ENCODE results near the gene PRKAB2. TPM values are rescaled to one million over a fixed set of nuclear protein-coding genes. Genes with fewer than 3 reads are reported as not detected.
A peak's percentile ranks its signal among the peaks of the same experiment; 100 is the strongest.

Gene PRKAB2
- total and polyA plus RNA-seq, 2 of the 13 experiments (the other 11 are each of a cell fraction or from before 2014, with no cell fraction given) = 44.0 to 118 TPM

DNA sequence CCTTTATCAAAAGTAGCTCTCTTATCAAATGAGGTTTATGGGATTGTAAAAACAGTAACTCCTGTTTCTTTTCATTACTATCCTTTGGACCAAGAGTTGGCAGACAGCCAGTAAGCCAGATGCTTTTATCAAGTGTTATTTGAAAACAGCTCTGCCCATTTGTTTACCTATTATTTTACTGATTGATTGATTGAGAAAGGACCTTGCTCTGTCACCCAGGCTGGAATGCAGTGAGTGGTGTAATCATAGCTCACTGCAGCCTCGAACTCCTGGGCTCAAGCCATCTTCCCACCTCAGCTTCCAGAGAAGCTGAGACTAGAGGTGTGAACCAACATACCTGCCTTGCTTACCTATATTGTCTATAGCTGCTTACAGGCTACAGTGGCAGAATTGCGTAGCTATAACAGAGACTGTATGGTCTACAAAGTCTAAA, 3.6 kb downstream of the PRKAB2 start (continued):
- TF ChIP-seq, protein P1, sequence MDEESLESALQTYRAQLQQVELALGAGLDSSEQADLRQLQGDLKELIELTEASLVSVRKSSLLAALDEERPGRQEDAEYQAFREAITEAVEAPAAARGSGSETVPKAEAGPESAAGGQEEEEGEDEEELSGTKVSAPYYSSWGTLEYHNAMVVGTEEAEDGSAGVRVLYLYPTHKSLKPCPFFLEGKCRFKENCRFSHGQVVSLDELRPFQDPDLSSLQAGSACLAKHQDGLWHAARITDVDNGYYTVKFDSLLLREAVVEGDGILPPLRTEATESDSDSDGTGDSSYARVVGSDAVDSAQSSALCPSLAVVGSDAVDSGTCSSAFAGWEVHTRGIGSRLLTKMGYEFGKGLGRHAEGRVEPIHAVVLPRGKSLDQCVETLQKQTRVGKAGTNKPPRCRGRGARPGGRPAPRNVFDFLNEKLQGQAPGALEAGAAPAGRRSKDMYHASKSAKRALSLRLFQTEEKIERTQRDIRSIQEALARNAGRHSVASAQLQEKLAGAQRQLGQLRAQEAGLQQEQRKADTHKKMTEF (CRISPR knock-in tag; IDR thresholded peaks at IDR 0.05) = peak; percentile 69
- TF ChIP-seq HOXD1 (CRISPR knock-in tag; IDR thresholded peaks at IDR 0.05) = peak; percentile 97
- no peak for TF ChIP-seq TOE1 (CRISPR knock-in tag; IDR thresholded peaks at IDR 0.05)
- TF ChIP-seq ZNF629 (CRISPR knock-in tag; conservative IDR thresholded peaks at IDR 0.05) = no peak; the same call in 1 of the 2 replicates
- TF ChIP-seq ZSCAN9 (CRISPR knock-in tag; IDR thresholded peaks at IDR 0.05; ENCODE audit: borderline replicate concordance) = peak; percentile 55; the same call in 1 of the 2 replicates
- 0 out of 2 replicates have a peak, but pooled peaks have one; percentile 22 for TF ChIP-seq GATAD1 (CRISPR knock-in tag; IDR thresholded peaks at IDR 0.05)
- TF ChIP-seq, protein P2, sequence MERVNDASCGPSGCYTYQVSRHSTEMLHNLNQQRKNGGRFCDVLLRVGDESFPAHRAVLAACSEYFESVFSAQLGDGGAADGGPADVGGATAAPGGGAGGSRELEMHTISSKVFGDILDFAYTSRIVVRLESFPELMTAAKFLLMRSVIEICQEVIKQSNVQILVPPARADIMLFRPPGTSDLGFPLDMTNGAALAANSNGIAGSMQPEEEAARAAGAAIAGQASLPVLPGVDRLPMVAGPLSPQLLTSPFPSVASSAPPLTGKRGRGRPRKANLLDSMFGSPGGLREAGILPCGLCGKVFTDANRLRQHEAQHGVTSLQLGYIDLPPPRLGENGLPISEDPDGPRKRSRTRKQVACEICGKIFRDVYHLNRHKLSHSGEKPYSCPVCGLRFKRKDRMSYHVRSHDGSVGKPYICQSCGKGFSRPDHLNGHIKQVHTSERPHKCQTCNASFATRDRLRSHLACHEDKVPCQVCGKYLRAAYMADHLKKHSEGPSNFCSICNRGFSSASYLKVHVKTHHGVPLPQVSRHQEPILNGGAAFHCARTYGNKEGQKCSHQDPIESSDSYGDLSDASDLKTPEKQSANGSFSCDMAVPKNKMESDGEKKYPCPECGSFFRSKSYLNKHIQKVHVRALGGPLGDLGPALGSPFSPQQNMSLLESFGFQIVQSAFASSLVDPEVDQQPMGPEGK (CRISPR knock-in tag; IDR thresholded peaks at IDR 0.05) = peak; percentile 37; the same call in 1 of the 2 replicates
- peak; percentile 80 for TF ChIP-seq FOSL2 (CRISPR knock-in tag; IDR thresholded peaks at IDR 0.05)
- peak; percentile 93 for TF ChIP-seq MED1 (CRISPR knock-in tag; IDR thresholded peaks at IDR 0.05)
- no peak for TF ChIP-seq ZNF558 (CRISPR knock-in tag; IDR thresholded peaks at IDR 0.05; ENCODE audit: borderline replicate concordance)
- TF ChIP-seq DPF2 (CRISPR knock-in tag; IDR thresholded peaks at IDR 0.05; ENCODE audit: borderline replicate concordance, low read depth) = peak; percentile 66; the same call in 1 of the 2 replicates
- peak; percentile 71; the same call in 1 of the 2 replicates for TF ChIP-seq ZBTB20 (CRISPR knock-in tag; IDR thresholded peaks at IDR 0.05; ENCODE audit: borderline replicate concordance, low read depth)
- TF ChIP-seq NFYC (CRISPR knock-in tag; IDR thresholded peaks at IDR 0.05) = no peak
- 0 out of 2 replicates have a peak, but pooled peaks have one; percentile 29 for TF ChIP-seq ZNF205 (CRISPR knock-in tag; IDR thresholded peaks at IDR 0.05)
- peak in 1 of 2 experiments; percentile 43; a peak in 1 of 4 replicates for TF ChIP-seq KLF16 (CRISPR knock-in tag; IDR thresholded peaks at IDR 0.05)
- no peak for TF ChIP-seq ZNF746 (CRISPR knock-in tag; IDR thresholded peaks at IDR 0.05)
- no peak for TF ChIP-seq HMGA1 (CRISPR knock-in tag; conservative IDR thresholded peaks at IDR 0.05)
- TF ChIP-seq SIX1 (CRISPR knock-in tag; IDR thresholded peaks at IDR 0.05; ENCODE audit: borderline replicate concordance) = peak; percentile 62; the same call in 1 of the 2 replicates
- 0 out of 2 replicates have a peak, but pooled peaks have one; percentile 21 for TF ChIP-seq KDM2A (CRISPR knock-in tag; IDR thresholded peaks at IDR 0.05; ENCODE audit: borderline replicate concordance, low read depth)
- TF ChIP-seq ZNF788 (CRISPR knock-in tag; IDR thresholded peaks at IDR 0.05; ENCODE audit: borderline replicate concordance) = no peak
- peak; percentile 40; the same call in 1 of the 2 replicates for TF ChIP-seq KDM6A (CRISPR knock-in tag; IDR thresholded peaks at IDR 0.05; ENCODE audit: low read depth)
- TF ChIP-seq, protein P3, sequence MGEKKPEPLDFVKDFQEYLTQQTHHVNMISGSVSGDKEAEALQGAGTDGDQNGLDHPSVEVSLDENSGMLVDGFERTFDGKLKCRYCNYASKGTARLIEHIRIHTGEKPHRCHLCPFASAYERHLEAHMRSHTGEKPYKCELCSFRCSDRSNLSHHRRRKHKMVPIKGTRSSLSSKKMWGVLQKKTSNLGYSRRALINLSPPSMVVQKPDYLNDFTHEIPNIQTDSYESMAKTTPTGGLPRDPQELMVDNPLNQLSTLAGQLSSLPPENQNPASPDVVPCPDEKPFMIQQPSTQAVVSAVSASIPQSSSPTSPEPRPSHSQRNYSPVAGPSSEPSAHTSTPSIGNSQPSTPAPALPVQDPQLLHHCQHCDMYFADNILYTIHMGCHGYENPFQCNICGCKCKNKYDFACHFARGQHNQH (CRISPR knock-in tag; IDR thresholded peaks at IDR 0.05) = peak; percentile 71
- TF ChIP-seq NAIF1 (CRISPR knock-in tag; IDR thresholded peaks at IDR 0.05; ENCODE audit: borderline replicate concordance) = 0 out of 2 replicates have a peak, but pooled peaks have one; percentile 51
- TF ChIP-seq, protein P4, sequence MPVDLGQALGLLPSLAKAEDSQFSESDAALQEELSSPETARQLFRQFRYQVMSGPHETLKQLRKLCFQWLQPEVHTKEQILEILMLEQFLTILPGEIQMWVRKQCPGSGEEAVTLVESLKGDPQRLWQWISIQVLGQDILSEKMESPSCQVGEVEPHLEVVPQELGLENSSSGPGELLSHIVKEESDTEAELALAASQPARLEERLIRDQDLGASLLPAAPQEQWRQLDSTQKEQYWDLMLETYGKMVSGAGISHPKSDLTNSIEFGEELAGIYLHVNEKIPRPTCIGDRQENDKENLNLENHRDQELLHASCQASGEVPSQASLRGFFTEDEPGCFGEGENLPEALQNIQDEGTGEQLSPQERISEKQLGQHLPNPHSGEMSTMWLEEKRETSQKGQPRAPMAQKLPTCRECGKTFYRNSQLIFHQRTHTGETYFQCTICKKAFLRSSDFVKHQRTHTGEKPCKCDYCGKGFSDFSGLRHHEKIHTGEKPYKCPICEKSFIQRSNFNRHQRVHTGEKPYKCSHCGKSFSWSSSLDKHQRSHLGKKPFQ (CRISPR knock-in tag; IDR thresholded peaks at IDR 0.05; ENCODE audit: insufficient replicate concordance) = peak; percentile 69
- peak; percentile 67; the same call in 1 of the 2 replicates for TF ChIP-seq CREM (IDR thresholded peaks at IDR 0.05)
- TF ChIP-seq CREM (CRISPR knock-in tag; IDR thresholded peaks at IDR 0.05) = no peak
